RPMI8226 (cell line): Measurements from ENCODE around the gene TUBA1B.
"Not testable (repeated sequence)": the region's sequence is repeated elsewhere in the genome, so short reads cannot be mapped to it uniquely, and the experiment has no call there.

ENCODE experiments used
- DNase-seq: peaks from one replicate; pipeline ENCODE4 v3.0.0-alpha.2; 2015

Gene TUBA1B

DNA sequence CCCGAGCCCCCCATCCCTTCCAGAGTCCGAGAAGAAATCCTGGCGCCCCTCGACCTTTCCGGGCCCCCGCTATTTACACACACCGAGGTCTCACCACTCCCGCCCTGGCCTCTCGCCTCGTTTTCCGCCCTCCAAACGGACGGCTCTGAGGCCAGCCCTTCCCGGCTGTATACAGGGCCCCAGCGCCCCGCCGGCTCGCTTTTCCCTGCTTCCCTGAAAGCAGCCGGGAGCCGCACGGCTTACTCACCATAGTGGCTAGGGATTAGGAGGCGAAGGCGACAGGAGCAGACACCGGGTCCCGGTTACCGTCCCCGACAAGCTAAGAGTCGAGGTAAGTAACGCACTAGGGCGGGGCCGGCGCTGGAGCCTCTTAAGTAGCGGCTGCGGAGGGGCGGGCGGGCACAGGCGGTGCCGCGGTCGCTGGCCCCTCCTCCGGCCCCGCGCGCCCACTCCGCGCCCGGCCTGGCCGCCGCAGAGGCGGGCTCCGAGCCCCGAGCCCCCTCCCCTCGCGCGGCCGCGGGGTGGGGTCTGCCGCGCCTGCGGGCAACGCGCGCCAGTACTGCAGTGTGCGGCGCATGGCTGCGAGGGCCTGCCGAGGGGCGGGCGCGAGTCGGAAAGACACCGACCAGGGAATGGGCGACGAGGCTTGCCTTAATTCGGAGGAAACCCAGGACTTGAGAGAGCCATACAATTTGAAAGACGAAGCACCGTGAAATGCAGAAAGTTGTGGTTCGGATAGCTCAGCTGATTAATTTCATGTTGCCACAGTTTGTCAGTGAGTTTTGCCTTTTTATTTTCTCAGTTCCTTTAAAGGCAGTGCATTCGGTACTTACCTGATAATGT lies at the start of gene TUBA1B:
TUBA1B (minus strand) TSS at position 345 of the 843 bp plus-strand sequence; CDS start at position 250, 95 bp downstream.
- DNase-seq, result peak; percentile 94

DNA sequence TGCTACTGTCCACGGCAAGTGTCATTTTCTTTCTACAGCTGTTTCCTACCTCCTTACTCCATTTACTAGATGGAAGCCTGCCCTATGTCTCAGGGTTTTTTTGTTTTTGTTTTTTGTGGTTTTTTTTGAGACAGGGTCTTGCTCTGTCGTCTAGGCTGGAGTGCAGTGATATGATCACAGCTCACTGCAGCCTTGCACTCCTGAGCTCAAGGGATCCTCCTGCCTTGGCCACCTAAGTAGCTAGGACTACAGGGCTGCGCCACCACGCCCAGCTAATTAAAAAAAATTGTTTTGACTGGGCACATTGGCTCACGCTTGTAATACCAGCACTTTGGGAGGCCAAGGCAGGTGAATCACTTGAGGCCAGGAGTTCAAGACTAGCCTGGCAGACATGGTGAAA lies 43.0 kb upstream of the TUBA1B start:
- no peak for DNase-seq

DNA sequence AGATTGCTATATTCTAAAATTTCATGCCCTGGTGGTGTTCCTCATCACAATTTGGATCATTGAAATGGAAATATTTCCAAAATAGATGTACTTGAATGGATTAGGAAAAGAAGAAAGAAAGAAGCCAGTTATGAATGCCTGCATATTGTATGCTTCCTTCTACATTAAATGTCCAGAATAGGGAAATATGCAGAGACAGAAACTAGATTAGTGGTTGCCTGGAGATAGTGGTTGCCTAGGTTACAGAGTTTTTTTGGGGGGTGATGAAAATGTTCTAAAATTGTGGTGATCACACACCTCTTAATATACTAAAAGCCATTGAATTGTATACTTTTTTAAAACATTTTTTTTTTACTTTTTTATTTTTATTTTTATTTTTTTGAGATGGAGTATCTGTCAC lies 39.7 kb upstream of the TUBA1B start:
- DNase-seq, result no peak

DNA sequence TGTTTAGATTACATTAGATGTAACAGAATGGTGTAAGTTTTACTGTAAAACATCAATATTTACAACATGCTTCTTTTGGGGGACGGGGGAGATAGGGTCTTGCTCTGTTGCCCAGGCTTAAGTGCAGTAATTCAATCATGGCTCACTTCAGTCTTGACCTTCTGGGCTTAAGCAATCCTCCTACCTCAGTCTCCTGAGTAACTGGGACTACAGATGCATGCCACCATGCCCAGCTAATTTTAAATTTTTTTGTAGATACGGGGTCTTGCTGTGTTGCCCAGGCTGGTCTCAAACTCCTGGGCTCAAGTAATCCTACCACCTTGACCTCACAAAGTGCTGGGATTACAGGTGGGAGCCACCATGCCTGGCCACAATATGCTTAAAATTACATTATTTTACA lies 33.9 kb upstream of the TUBA1B start:
- DNase-seq, result no peak

DNA sequence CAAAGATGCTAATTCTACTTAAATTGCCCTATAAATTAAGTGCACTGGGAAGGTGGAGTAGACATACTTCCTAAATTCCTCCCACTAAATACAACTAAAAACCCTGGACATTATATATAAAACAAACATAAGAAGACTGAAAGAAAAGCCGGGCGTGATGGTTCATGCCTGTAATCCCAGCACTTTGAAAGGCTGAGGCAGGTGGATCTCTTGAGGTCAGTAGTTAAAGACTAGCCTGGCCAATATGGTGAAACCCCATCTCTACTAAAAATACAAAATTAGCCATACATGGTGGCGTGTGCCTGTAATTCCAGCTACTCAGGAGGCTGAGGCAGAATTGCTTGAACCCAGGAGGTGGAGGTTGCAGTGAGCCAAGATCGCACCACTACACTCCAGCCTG lies 30.7 kb upstream of the TUBA1B start:
- not testable (repeated sequence) for DNase-seq

DNA sequence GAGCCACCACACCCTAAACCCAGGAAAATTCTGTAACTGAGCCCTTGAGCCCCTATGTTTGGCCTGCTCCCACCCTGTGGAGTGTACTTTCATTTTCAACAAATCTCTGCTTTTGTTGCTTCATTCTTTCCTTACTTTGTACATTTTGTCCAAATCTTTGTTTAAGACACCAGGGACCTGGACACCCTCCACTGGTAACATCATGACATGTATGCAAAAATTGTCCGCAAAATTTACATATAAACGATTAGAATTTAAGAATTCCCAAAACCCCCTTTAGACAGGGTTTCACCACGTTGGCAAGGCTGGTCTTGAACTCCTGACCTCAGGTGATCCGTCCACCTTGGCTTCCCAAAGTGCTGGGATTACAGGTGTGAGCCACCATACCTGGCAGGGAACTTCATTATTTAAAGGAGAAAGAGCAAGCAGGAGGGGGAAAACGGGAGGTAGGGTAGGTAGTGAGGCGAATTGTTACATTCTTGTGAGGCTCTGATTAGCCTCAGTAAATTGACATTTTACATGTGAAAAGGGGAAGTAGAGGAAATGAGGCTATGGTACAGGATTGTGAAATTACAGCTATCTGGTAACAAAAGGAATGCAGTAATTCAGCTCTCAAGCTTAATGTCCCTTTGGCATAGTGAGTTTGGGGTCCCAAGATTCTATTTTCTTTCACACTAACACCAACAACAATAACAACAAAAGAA lies 30.0 kb upstream of the TUBA1B start:
- DNase-seq, result no peak

DNA sequence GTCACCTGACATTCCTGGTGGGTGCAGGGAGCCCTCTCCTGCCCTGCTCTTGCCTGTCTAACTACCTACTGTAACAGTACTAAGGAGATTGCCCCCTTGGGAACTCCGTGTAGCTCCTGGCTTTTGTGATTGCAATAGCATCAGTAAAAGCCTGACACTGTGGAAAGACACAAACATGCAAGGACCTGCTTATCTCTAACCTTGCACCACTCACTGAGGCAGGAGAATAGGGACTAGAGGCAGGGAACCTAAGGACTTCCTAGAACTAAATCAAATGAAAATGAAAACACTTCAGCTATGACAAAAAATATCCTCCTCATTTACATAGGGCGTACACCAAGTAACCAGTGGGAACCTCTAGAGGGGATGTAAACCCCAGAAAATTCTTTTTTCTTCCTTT lies 29.2 kb upstream of the TUBA1B start:
- no peak for DNase-seq

DNA sequence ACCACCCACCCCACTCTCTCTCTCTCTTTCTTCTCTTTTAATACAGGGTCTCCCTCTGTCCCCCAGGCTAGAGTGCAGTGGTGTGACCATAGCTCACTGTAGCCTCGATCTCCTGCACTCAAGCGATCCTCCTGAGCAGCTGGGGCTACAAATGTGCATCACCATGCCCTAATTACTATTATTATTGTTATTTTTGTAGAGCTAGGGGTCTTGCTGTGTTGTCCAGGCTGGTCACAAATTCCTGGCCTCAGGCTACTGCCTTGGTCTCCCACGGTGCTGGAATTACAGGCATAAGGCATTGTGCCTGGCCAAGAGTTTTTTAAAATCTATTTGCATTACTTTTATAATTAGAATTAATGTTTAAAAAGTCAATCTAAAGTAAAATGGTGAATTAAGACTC lies 23.0 kb upstream of the TUBA1B start:
- DNase-seq, result no peak

DNA sequence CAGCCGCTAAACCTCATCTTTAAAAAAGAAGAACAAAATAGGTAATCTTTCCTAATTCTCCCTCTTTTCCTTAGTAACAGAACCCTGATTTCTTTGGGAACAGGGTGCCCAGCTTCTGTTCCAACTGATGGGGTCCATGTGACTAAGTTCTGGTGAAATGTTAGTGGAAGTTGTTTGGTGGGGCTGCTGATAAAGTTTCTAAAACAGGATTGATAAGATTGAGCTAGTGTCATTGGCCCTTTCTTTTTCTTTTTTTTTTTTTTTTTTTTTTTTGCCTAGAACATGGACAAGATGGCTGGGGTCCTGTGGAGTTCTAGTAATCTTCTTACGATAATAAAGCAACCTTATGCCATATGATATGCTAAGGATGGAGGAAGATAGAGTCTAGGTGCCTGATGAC lies 16.2 kb upstream of the TUBA1B start:
- DNase-seq, result no peak

DNA sequence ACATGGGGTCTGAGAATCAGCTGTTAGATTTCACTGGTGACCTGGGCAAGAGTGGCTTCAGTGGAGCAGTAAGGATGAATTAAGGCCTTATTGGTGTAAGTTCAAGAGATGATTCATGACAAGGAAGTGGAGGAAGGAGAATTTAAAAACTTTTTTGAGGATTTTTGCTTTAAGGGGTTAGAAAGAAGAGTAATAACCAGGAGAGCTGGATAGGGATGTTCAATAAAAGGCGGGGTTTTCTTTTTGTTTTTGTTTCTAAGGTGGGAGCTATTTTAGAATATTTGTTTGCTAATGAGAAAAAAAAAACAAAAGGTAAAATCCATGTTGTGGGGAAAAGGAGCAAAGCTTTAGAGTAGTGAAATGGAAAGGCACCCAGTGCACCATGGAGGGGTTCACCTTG lies 15.2 kb upstream of the TUBA1B start:
- DNase-seq, result no peak

DNA sequence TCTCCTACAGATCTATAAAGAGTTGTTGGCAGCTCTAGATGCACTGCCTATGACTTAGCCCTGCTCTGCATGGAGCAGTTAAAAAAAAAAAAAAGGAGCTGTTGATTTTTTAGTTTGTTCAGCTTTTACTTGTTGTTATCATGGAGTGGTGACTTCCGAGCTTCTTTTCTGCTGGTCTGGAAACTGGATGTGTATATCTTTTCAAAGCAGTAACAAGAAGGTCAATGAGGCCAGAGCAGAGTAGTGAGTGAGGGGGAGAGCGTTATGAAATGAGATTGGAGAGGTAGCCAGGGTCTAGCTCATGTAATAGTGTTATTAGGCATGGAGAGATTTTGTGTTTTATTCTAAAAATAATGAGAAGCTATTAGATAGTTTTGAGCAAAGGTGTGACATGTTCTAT lies 13.2 kb upstream of the TUBA1B start:
- DNase-seq, result no peak

DNA sequence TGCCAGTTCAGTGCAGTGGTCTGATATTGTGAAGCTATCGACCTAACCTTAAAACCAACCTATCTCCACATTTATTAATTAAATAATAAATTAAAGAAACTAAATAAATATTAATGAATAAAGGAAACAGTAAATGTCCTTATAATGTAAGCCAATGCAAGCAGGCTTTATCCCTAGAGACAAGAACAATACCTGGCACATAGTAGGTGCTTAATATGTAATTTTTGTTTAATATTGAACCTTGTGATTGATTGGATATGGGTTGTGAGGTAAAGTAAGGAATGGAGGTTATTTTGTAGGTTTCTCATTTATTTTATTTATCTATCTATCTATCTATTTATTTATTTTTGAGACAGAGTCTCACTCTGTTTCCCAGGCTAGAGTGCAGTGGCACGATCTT lies 7.8 kb upstream of the TUBA1B start:
- no peak for DNase-seq

DNA sequence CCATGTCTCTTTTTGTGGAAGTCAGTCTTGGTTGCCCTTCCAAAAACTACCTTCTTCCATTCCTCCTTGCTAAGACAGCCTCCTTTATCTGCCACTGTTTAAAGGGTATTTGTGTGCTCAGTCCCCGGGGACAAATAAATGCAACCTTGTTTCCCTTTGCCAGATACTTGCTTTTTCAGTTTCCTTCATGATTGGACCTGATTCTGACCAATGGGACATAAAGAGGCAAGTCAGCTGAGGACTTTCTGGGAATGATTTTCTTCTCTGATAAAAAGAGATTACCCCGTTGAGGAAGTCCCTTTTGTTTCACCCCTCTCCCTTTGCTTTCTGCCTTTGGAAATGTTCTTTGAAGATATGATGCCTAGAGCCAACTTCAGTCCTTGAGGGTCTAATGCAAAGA lies 7.4 kb upstream of the TUBA1B start:
- no peak for DNase-seq

DNA sequence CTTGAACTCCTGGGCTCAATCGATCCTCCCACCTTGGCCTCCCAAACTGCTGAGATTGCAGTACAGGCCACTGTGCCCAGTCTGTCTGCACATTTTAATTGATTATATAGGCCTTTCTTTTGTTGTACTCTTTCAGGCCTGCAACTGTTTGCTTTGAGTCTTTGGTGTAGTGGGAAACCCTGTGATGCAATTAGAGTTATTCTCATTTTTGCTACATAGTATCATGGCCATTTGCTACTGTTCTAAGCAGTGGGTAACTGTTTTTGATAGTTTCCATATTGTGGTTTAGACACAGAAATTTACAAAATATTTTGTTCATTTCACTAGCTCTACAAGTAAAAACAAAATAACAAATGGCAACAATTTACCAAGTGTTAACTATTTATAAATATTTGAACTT lies 6.3 kb upstream of the TUBA1B start:
- no peak for DNase-seq

DNA sequence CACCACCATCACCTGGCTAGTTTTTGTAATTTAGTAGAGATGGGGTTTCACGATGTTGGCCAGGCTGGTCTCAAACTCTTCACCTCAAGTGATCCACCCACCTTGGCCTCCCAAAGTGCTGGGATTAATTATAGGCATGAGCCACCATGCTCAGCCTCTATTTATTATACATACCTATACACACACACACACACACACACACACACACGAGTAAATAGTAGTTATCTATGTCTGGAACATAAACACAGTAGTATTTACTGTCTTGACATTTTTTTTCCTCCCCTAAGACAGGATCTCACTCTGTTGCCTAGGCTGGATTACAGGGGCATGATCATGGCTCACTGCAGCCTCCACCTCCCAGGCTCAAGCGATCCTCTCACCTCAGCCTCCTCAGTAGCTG lies 5.8 kb upstream of the TUBA1B start:
- not testable (repeated sequence) for DNase-seq

DNA sequence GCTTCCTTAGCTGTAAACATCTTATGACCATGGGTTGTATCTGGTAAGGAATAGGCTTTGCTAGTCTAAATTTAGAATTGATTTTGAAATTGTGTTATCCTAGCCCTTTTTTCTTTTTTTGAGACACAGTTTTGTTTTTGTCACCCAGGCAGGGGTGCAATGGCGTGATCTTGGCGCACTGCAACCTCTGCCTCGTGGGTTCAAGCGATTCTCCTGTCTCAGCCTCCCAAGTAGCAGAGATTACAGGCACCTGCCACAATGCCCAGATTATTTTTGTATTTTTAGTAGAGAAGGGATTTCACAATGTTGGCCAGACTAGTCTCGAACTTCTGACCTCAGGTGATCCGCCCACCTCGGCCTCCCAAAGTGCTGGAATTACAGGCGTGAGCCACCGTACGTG lies 2.4 kb upstream of the TUBA1B start:
- DNase-seq, result no peak

DNA sequence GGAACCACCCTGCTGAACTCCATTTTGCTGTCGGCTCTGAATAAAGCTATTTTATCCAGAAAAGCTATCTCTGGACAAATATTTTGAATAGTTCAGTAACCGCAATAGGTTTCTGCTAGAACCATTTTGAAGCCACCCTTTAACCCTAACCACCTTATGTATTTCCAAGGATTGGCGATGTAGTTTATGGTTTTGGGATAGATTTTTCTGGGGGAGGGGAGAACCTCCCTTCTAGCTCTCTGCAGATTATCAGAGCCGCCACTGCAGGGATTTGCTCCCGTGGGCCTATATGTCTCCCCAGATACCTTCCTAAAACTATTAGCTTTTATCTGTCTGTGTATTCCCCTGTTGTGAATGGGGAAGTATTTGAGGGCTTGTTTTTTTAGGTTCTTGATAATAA lies 1.8 kb upstream of the TUBA1B start:
- no peak for DNase-seq

DNA sequence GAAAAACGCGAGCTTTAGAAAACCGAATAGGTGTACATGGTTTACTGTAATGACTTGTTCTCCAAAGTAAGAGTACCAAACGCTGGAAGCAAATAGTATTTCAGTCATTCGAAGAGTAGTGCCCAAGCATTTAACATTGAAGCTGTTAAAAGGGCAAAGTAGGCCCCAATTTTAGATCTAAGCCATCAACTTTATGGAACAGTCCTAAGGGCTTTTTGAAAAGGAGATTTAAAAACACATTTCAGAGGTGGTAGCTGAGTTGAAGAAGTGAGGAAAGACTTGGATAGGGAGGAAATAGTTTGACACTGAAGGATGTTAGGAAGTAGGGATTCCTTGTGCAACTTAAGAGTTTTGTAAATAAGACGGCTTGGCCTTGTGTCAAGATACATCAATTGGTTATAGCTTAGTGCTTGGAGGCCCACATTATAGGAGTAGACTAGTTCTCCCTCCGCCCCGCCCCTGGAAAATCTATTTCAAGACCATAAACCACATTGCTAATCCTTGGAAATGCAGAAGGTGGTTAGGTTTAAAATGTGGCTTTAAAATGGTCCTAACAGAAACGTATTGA lies 783 bp upstream of the TUBA1B start:
- DNase-seq, result peak; percentile 40

DNA sequence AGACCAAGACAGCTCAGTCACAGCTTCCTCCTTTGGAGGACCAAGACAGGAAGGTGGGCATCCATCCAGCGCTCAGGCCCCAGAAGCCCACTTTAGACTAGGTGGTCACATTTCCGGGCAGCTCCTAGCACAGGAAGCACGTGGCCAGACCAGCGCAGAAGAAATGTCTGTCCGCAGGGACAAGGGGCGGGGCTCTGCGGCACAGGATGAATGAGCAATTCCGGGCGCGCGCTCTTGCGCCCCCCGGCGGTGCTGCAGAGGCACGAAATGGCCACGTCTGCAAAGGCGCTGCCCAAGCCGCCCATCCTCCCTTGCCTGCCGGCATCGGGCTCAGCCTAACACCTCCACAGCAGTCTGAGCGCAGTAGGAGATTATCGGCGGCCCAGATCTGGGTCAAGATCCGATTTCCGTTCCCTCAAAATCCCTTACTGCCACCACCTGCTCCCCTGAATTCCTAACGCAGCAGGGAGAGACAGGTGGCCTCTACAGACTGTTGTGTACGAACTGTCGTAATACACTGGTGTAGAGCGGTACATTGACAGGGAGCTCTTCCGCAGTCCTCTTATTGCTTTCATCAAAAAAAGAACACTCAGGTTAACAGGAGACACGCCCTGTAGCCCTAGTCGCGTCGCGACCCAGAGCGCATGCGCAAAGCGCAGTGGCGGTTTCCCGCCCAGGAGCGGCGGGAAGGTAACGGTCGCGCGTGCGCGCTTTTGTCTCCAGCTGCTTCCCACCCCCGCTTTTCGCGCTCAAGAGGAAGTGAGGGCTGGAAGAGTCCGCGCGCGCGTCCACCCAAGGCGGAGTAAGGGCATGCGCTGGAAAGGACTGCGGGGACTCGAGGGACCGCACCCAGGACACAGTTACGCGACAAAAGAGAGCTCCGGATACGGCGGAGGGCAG lies 794 bp downstream of the TUBA1B start:
- DNase-seq, result peak; percentile 97

DNA sequence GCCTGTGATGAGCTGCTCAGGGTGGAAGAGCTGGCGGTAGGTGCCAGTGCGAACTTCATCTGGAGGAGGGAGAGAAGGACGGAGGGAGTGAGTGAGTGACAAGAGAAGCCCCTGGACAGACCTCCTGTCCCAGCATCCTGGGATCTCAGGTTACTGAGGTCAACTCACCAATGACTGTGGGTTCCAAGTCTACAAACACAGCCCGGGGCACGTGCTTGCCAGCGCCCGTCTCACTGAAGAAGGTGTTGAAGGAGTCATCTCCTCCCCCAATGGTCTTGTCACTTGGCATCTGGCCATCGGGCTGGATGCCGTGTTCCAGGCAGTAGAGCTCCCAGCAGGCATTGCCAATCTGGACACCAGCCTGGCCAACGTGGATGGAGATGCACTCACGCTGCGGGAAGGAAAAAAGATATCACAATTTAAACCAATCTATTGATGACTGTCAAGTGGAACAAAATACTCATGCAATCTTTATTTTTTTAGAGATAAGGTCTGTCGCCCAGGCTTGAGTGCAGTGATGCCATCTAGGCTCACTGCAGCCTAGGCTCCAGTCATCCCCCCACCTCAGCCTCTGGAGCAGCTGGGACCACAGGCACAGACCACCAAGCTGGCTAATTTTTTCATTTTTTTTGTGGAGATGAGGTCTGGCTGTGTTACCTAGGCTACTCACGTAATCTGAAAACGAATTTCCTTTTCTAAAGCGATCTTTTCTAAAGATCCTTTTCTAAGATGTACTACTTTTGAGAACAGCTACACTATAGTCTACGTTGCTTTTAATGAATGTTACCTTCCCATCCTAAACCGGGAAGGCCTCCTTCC lies 1.7 kb downstream of the TUBA1B start:
- no peak for DNase-seq

DNA sequence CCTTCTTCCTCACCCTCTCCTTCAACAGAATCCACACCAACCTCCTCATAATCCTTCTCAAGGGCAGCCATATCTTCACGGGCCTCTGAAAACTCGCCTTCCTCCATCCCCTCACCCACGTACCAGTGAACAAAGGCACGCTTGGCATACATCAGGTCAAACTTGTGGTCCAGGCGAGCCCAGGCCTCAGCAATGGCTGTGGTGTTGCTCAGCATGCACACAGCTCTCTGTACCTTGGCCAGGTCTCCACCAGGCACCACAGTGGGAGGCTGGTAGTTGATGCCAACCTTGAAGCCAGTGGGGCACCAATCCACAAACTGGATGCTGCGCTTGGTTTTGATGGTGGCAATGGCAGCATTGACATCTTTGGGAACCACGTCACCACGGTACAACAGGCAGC lies 3.2 kb downstream of the TUBA1B start:
- not testable (repeated sequence) for DNase-seq
